GM12874 (cell line): Measurements from ENCODE around the gene SLC10A7.

Experiments used
- TF ChIP-seq, protein P1 (sequence below): IDR thresholded peaks from 2 replicates; pipeline ENCODE4 v1.5.1; 2011; ENCODE audit warnings: low read depth, mild to moderate bottlenecking, control low read depth, low read length, moderate library complexity; ENCODE audit not compliant: insufficient read depth

The SLC10A7 gene

DNA sequence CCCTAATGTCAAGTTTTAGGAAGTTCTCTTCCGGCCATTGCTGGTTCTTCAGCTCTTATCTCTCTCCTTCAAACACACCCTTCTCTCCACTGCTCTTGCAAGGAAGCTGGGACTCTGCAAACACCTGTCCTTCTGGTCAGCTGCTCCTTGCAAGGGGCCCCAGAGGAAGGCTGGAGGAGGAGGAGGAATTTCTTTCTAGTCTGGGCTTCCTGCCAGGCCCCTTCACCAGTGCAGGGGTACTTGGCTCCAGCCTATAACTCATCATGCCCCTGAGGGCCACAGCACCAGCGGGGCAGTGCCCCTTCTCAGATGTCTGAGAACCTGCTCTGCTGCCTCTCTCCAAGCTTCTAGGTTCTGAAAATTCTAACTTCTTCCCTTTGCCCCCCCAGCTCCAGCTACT lies 260.7 kb downstream of the SLC10A7 start:
- TF ChIP-seq, protein P1, sequence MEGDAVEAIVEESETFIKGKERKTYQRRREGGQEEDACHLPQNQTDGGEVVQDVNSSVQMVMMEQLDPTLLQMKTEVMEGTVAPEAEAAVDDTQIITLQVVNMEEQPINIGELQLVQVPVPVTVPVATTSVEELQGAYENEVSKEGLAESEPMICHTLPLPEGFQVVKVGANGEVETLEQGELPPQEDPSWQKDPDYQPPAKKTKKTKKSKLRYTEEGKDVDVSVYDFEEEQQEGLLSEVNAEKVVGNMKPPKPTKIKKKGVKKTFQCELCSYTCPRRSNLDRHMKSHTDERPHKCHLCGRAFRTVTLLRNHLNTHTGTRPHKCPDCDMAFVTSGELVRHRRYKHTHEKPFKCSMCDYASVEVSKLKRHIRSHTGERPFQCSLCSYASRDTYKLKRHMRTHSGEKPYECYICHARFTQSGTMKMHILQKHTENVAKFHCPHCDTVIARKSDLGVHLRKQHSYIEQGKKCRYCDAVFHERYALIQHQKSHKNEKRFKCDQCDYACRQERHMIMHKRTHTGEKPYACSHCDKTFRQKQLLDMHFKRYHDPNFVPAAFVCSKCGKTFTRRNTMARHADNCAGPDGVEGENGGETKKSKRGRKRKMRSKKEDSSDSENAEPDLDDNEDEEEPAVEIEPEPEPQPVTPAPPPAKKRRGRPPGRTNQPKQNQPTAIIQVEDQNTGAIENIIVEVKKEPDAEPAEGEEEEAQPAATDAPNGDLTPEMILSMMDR: no peak

DNA sequence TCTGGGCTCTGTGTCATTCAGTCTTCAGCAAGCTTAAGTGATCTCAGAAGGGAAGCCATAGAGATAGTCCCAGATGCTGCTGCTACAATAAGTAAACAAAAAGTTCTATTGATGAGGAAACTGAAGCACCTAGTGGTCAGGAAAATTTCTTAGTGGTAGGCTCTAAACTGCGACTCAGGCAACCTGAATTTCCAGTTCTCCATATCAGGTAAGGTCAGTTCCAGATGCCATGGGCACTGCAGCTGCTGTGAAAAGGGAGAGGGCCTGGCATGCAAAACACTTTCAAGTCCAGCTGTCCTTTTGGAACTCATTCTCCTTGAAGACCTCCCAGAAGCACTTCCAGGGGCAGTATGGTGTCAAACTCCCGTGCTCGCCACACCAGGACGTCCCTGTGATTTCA lies 261.2 kb downstream of the SLC10A7 start:
- TF ChIP-seq, protein P1: no peak

DNA sequence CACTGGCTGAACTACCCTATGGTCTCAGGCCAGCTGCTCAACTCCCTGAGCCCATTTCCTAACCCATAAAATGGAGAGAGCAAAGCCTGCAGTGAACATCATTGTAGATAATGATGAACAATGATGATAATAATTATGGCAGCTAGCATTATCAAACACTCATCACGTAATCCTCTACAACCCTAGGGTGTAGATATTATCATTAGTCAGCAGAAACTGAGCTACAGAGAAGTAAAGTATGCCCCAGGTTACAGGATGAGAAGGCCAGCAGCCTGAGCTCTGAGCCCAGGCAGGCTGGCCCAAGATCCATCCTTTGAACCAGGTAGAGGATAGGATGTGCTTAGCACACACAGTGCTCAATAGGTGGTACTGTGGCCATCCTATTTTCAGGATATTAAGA lies 264.2 kb downstream of the SLC10A7 start:
- TF ChIP-seq, protein P1: no peak

DNA sequence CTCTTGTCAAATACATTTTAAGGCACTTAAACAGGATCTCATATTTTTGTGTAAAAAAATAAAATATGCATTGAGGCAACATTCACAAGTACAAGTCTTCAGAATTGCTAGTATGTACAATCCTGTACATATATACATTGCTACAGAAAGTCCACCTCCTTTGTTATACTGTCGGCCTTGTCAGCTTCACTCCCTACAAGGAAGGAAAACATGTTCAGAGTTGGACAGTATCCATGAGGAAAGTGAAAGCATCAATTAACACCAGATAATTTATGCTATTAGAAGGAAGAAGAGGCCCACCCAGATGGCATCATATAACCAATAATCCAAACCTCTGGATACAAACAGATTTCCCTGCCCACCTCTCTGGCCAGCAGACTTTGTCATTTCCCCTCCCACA lies 265.4 kb downstream of the SLC10A7 start:
- TF ChIP-seq, protein P1: no peak

DNA sequence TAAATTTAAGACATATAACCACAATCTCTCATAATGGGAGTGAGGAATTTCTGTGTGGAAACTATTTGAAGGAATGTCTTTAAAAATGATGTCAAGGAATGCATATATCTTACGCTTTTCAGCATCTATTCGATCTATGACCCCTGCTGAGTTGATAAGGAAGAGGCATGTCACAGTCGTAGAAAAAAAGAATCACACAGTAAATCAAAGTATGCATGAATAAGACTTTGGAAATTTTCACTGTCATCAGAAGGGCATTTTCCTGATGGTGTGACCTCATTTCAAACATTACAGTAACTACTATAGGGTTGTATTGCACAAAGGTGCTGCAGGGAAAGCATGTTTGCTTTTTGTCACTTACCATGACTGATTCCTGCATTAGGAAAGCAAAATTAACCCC lies 265.9 kb downstream of the SLC10A7 start:
- TF ChIP-seq, protein P1: no peak

DNA sequence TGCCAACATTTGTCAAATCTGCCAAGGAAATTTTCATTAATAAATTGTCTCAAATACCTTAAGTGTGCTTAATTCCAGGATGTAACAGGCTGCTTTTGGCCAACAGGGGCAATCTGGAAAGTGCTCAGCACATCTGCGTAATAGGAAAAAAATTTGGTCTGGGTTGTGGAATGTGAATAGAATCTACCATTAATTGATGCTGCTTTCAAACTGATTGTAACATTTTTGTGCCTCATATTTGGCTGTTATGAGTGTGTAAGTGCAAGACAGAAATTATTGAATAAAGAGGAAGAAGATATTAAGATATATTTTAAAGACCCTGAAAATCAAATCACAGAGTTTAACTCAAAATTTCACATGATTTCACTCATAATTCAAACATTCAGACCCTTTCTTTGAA lies 266.3 kb downstream of the SLC10A7 start:
- TF ChIP-seq, protein P1: no peak

DNA sequence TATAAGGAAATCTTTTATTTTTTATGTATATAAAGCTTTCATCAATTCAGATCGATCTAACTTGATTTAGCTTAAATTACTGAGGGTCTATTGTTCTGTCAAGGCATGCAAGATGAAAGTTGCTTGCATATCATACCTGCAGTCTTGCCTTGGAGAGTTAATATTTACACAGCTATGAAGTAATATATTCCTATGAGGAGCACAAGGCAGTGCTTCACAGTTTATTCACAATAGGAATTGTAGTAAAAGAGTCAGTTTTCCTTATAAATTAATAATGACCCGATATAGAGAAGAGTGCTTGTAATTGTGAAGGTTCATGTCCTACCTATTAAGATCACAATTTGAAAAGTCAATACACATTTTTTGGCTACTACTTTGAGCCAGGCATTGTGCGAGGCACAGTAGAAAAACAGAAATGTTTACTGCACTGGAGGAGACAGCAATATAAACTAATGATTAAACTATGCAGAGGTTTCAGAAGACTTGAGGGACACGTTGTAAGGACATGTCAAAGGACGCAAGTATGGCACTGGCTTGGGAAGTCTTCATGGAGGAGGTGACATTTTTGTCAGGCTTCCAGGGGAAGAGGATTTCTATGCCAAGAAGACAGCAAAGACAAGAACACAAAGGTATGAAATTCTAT lies 268.6 kb downstream of the SLC10A7 start:
- TF ChIP-seq, protein P1: no peak
